Measurements from ENCODE around the gene RAPSN. TPM values are rescaled to one million over a fixed set of nuclear protein-coding genes. Genes with fewer than 3 reads are reported as not detected.

The RAPSN gene
- total RNA-seq, 6 donors from 2014 or later: 0.30 to 1.1 (median 1.0) TPM; not detected in 3

- Histone ChIP-seq H3K4me1 (peaks cover 47 to 66% (median 57%) of the 10 kb centered on the region in 4 donors), H3K27me3 (no peaks in the 10 kb centered on the region), H3K36me3 (peaks cover 0 to 66% (median 32%) of the 10 kb centered on the region in 4 donors), H3K9me3 (no peaks in the 10 kb centered on the region), H3K27ac (peak overlapping the region; percentile 27 to 94 (median 35)), H3K4me3 (no peak overlapping the region)
- TF ChIP-seq EP300 (IDR thresholded peaks at IDR 0.05) (no peak), CTCF (IDR thresholded peaks at IDR 0.05) (peak; percentile 59 to 80 (median 78))
- peak; percentile 60 to 90 for DNase-seq
- WGBS, 2 donors: 71% methylated on average over 12 of the region's 12 CpGs; no CpG with 5 or more reads in 1 of the 2 donors
- no peak for ATAC-seq (ENCODE audit: low FRiP score in 2 of 2)
Observed at GRCh38 chr11:47411884-47412746, 36.8 kb downstream of the RAPSN start.

GRCh38 chr11:47410370-47411264 lies 38.3 kb downstream of the RAPSN start:
- peaks cover 0 to 56% (median 29%) of the 10 kb centered on the region in 4 donors for H3K36me3 ChIP-seq
- TF ChIP-seq CTCF (IDR thresholded peaks at IDR 0.05): no peak
- no peak for TF ChIP-seq EP300 (IDR thresholded peaks at IDR 0.05)
- TF ChIP-seq POLR2AphosphoS5 (IDR thresholded peaks at IDR 0.05): no peak
- no peak for TF ChIP-seq POLR2A (IDR thresholded peaks at IDR 0.05)
- no peaks in the 10 kb centered on the region for H3K27me3 ChIP-seq
- 83 to 88% methylated on average over 4 to 12 of the region's 12 CpGs for WGBS, 2 donors
- ATAC-seq (ENCODE audit: low FRiP score in 2 of 2): no peak
- H3K4me3 ChIP-seq: peak overlapping the region in 1 of 4 donors; percentile 65
- DNase-seq: no peak
- no peaks in the 10 kb centered on the region for H3K9me3 ChIP-seq
- peaks cover 43 to 57% (median 52%) of the 10 kb centered on the region in 4 donors for H3K4me1 ChIP-seq
- peak overlapping the region; percentile 93 to 95 (median 94) for H3K27ac ChIP-seq

GRCh38 chr11:47409440-47410369 lies 39.2 kb downstream of the RAPSN start:
- Histone ChIP-seq H3K36me3 (peaks cover 0 to 47% (median 21%) of the 10 kb centered on the region in 4 donors), H3K27me3 (no peaks in the 10 kb centered on the region), H3K4me1 (peaks cover 36 to 48% (median 45%) of the 10 kb centered on the region in 4 donors), H3K27ac (peak overlapping the region; percentile 93 to 95 (median 94)), H3K9me3 (no peaks in the 10 kb centered on the region), H3K4me3 (peak overlapping the region; percentile 1 to 90 (median 62))
- no peak for TF ChIP-seq EP300 (IDR thresholded peaks at IDR 0.05)
- no peak for TF ChIP-seq POLR2A (IDR thresholded peaks at IDR 0.05)
- TF ChIP-seq CTCF (IDR thresholded peaks at IDR 0.05): no peak
- TF ChIP-seq POLR2AphosphoS5 (IDR thresholded peaks at IDR 0.05): no peak
- DNase-seq (peak in 1 of 2 donors; percentile 79), ATAC-seq (ENCODE audit: low FRiP score in 2 of 2) (no peak)
- 81 to 89% methylated on average over 19 to 26 of the region's 31 CpGs for WGBS, 2 donors

Measured in upper lobe of left lung (tissue), 6 donors.